Stimulated activated CD4-positive, alpha-beta T cell treated with anti-CD3 and anti-CD28 coated beads, TNF-alpha, amount 100 ng/mL, for 1 hour (primary cell): ENCODE results near the gene GLB1L.

Experiments used
- DNase-seq, 3 donors: peaks; one replicate each; pipeline ENCODE4 v3.0.0-alpha.2; 2020; ENCODE audit warnings: low read depth in 3 of 3, low spot score in 1 of 3

The GLB1L gene

DNA sequence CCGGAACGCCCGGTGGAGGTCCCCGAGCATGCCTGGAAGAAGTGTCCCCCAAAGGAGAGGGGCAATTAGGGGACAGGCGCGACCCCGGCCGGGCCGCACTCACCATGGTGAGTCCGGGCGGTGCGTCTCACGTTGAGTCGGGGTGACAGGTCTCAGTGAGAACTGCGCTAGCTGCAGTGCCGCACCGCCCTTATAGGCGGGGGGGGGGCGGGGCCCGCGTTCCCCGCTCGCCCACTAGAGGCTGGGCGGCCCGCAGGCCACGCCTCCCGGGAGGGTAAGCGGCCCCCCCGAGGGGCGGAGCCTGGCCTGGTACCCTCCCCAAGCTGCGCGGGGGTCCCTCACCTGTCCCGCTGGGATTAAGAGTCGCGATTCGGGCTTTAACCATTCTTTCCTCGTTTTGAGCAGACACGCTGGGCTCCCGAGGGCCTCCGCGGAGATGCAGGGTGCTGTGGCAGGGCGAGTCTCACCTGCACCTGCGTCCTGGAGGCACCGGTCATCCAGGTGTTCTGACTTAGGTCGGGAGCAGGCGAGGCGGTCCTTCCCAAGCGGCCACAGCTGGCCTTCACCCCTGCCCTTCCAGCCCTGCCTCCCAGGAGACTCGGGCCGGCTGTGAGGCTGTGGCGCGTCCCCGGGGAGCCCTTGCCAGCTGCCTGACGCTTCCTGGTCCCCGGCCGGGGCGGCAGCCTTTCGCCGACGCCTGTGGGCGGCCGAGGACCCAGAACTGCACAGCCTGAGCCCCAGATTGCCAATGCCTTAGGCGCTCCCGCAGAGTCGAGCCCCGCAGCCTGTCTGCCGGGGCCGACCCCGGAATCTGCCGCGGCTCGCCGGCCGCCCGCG lies 8.7 kb upstream of the GLB1L start, which contains the start of gene TUBA4A:
TSS of gene TUBA4A (minus strand) at position 166 of the 837 bp plus-strand sequence. CDS start at position 106, 60 bp downstream.
- peak; percentile 81 to 89 (median 88) for DNase-seq

DNA sequence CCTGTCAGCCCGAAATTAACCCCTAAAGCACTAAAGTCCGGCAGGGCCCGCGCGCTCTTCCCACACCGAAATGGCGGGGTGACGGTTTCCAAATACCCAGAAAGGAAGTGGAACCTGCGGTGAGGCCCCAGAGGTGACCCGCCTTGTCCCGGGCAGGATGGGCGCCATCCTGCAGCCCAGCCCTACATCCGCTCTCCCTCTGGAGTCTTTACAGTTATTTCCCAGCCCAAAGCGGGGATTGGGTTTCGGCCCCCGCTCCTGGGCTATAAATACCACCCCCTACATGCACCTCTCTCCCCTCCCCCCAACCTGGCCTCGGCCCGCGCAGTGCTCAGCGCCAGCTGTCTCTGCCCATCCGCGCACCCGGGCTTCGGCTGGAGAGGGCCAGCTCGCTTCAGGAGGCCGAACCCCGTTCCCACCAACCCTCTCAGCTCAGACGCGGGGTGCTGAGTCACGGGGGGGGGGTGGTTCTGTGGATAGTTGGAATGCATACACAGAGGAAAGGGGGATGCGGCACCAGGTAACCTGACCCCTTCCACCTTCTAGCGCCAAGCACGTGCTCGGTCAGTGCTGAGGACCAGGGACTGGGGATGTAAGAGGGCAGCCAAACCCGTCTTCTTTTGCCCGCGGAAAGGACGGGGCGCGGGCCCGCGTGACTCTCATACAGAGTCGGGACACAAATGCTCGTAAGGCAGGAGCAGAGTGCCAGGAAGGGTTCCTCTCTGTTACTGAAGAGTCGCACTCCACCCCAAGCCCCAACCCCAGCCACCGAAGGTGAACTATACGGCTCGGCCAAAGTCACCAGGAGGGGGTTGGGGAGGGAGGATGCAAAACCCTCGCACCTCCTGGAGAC lies 7.9 kb upstream of the GLB1L start, which contains the start of gene TUBA4B:
TSS of gene TUBA4B (plus strand) at position 344 of the 853 bp plus-strand sequence. CDS start at position 509, 165 bp downstream.
- no peak for DNase-seq

DNA sequence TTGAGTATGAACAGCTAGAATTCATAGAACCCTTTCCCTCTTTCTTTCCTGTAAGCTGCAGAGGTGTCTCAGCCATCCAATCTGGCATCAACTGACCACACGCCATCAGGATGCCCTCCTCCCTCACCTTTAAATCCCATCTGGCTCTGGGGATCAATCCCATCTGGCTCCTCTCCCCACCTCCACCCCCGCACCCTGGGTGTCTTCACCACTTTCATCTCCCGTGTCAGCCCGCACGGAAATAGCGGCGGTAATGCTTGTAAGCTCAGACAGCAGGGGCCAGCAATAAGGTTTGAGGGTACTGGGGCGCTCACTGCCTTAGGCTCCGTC lies 7.3 kb upstream of the GLB1L start:
- no peak for DNase-seq

DNA sequence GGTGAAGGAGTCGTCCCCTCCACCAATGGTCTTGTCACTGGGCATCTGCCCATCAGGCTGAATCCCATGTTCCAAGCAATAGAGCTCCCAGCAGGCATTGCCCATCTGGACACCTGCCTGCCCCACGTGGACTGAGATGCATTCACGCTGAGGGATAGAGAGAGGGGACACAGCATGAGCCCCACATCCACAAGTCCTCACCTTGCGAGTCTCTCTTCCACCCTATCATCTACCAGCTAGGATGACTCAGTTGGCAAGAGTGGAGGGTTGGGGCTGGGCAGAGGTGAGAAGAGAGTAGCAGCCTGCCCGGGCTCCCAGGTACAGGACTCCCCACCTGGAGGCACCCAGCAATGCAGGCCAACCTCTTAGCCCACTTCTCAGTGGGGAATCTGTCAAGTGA lies 6.8 kb upstream of the GLB1L start:
- DNase-seq, result no peak

DNA sequence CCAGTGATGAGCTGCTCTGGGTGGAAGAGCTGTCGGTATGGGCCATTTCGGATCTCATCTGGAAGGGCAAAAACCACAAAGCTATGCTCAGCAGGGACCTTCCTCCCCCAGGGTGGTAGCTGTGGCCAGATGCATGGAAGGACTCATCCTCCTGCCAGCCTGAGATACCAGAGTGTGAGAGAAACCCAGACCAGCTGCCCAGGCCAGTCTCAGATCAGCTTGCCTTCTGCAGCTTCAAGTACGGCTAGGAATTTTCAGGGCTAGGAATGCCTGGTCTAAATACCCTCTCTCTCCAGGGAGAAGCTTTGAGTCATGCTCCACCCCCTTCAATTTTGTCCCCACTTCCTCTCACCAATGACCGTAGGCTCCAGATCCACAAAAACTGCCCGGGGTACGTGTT lies 6.4 kb upstream of the GLB1L start:
- no peak for DNase-seq

DNA sequence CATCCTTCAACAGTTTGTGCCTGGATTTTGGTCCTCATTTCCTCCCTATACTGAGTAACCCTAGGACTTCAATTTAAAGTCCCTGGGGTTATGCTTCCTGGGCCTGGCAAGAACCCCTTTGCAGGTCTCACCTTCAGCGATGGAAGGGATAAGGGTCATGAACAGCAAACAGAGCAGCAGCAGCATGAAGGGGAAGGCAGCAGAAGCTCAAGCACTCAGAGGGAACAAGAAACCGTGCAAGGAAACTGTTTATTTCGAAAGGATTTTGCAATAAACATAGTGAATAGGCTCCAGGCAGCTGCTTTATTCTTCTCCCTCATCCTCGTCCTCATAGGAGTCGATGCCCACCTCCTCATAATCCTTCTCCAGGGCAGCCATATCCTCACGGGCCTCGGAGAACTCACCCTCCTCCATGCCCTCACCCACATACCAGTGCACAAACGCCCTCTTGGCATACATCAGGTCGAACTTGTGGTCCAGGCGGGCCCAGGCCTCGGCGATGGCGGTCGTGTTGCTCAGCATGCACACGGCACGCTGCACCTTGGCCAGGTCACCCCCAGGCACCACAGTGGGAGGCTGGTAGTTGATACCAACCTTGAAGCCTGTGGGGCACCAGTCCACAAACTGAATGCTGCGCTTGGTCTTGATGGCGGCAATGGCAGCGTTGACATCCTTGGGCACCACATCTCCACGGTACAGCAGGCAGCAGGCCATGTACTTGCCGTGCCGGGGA lies 5.0 kb upstream of the GLB1L start:
- no peak for DNase-seq

DNA sequence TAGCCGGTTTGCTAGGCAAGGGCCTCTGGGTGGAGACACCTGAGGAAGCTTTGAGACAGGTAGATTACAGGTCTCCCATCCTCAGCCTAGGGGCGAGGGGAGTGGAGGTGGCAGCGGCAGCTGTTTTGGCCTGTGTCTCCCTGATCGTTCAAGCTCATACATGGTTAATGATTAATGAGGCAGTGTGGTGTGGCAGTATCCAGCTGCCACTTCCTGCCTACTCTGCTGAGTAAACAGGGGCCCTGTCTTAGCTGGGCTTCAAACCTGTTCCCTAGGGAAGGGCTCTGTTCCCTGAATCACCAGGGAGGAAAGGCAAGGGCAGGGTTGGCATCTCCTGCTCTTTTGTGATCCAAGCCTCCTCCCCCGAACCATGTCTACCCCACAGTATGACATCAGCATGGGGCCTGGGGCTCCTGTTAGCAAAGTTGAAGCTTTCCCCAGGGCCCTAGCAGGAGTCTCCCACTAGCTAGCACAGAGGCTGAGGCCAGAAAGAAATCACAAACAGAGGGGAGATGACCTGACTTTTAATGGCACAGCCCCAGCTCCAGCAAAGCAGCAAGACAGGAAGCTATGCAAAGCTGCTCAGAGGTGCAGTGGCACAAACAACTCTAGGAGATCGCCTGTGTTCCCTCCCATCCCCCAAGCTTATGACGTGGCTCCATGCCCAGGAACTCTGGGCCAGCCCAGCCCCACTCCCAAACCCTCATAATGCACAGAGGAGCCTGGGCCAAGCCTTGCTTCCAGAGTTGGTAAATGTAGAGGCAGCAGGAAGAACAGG lies 4.1 kb upstream of the GLB1L start:
- peak in 1 of 3 donors; percentile 24 for DNase-seq

DNA sequence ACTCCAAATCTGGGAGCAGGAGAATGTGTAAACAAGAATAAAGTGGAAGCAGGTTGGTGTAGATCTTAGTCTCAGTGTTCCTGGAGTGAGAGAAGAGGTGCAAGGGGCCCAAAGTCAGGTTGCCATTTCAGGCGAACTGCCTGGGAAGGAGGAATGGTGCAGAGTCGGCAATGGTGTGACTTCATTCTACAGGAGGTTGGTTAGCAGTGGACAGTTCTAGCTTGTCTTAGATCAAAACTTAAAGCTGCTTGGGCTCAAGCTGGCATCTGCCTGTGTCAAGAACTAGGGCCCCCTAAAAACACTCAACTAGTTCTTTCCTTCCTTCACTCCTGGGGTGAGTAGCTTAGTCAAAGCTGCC lies 3.6 kb upstream of the GLB1L start:
- DNase-seq, result no peak

DNA sequence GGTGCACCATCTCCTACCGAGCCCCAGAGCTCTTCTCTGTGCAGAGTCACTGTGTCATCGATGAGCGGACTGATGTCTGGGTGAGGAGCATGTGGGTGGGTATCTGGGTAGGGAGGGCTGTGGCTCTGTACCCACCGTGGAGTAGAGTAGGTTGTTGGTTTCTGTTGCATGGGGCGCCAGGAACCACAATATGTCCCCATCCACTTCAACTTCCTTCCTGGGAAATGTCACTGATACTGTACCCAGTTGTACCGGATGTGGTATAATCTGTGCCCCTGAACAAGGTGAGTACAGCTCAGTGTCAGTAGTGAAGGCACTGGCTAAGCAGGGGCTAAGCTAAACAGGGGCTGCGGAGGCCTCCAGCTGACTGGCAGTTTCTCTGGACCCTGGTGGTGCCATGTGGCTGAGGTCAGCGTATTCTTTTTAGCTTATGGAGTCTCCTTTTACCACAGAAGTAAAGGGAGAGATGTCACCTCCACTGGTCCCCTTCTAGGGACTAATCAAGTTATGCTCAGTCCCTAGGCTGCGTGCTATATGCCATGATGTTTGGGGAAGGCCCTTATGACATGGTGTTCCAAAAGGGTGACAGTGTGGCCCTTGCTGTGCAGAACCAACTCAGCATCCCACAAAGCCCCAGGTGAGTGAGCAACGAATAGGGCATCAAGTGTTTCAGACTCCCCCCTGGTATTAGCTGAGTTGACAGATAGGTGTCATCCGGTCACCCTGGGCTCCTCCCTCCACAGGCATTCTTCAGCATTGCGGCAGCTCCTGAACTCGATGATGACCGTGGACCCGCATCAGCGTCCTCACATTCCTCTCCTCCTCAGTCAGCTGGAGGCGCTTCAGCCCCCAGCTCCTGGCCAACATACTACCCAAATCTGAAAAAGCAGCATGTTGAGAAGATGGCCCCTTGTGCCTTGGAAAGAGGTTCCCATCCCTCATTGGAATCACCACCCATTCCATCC lies 2.7 kb upstream of the GLB1L start:
- DNase-seq, result peak in 1 of 3 donors; percentile 33

DNA sequence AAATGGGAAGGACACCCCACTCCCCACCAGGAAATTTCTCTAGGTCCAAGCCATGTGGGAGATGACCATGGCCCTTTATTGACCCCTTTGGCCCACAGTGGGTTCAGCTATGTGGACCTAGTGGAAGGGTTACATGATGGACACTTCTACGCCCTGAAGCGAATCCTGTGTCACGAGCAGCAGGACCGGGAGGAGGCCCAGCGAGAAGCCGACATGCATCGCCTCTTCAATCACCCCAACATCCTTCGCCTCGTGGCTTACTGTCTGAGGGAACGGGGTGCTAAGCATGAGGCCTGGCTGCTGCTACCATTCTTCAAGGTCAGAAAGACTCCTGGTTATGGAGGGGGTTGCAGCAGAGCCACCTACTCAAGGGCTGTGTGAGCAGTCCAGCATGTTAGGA lies 1.3 kb upstream of the GLB1L start:
- DNase-seq, result no peak

DNA sequence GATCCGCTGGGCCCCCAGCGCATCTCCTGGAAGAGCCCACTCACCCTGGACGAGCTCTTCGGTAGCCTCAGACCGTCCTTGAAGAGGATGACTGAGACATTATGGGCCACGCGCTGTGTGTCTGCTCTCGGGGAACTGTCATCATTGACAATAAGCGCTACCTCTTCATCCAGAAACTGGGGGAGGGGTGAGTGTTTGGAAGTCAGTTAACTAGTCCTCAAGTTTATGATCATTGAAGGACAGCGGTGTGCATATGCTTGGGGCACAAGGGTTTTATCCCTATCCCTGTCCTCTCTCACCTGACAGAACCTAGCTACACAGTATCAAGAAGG lies 621 bp upstream of the GLB1L start:
- no peak for DNase-seq

DNA sequence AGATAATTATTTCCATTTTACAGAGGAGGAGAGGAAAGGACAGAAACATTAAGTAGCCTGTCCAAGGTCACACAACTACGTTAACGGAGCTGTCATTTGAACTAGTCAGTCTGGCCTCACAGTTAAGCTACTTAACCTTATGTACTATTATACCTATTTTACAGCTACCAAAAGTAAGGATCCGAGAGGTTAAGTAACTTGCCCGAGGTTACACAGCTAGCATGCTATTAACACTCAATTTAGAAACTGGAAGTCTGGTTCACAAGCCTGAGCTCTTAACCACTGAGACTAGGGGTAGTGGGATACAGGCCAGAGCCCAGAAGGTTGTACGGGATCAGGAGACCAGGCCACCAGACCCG lies 476 bp downstream of the GLB1L start:
- no peak for DNase-seq

DNA sequence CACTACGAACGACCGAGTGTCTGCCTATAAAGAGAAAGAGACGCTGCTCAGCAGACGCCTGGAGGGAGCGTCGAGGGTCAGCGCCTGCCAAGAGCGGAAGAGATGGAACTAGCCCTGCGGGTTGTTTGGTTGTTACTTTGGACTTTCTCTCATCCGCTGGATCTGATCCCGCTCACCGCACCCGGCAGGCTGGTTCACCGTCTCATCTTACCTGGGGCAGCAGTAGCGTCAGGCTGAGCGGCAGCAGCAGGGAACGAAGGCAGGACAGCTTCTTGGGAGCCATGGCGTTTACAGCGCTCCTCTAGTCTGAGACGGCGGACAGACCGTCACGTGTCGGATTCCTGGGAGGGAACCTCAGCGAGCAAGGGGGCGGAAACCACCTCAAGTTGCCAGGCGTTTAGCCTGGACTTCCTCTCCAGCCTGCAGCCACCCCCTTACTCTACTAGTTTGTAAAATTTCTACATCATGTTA lies 1.9 kb downstream of the GLB1L start:
- no peak for DNase-seq

DNA sequence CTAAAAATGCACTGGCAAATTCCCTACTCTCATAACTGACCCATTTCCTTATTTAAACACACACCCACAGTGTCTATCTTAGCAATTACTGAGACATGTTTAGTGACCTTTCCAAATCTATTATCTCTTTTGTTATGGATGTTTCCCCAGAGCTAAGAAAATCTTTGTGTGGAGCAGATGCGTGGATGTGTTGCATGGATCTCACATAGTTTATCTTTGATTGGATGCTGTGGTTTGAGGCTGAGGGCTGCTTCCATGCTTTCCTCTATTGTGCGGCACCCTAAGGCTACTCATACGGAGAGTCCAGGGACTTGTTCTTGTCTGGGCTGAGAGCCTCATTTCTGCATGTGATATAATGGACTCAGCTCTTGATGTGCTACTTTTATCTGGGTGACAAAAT lies 10.9 kb downstream of the GLB1L start:
- no peak for DNase-seq

DNA sequence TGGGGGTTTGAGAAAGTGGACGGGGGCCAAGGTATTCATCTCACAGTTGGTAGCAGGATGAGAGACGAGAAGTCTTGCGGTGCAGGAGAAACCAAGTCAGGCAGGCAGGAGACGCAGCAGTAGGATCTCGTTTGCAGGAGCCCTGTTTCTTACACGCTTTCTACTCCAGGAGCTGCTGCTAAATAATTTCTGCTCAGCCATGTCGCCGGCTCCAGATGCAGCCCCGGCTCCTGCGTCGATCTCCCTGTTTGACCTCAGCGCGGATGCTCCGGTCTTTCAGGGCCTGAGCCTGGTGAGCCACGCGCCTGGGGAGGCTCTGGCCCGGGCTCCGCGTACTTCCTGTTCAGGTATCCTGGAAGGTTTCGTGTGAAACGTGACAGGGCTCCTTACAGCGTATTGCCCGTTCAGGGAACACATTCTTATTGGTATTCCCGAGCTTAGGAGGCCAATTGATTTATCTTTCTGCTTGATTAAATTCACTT lies 15.1 kb downstream of the GLB1L start:
- no peak for DNase-seq

DNA sequence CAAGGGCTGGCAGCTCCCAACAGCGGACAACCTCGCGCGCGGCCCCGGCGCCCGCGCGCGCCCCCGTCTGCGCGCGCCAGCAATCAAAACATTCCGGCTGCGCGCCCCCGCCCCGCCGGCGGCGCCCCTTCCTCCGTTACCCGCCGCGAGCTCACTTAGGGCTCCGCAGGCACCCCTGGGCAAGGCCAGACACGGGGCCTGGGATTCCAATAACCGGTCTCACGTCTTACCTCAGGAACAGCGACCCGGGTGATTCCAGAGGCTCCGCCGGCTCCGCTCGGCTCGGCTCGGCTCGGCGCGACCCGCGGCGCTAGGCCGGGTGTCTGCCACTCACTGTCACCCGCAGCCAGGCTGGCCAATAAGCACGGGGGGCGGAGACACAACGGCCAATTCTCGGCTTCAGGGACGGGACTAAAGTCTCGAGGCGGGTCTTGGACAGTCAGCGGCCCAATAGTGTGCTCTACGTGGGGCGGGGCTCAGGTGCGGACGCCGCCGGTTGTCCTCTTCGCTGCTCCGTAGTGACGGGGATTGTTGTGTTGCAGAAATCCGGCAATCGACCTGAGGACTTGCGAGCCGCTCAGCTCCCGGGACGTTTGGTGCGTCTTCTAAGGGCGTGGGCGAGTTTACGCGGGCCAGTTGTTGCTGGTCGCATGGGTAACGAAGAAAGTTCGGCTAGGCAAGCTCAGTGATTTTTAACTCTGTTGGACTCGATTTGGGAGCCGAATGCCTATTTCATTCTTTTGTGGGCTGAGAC lies 15.8 kb downstream of the GLB1L start, which contains the start of the genes ANKZF1 and ATG9A:
TSS of gene ANKZF1 (plus strand) at position 502 of the 754 bp plus-strand sequence. CDS start 452 bp downstream, outside the sequence.
TSS of gene ATG9A (minus strand) at position 332 of the 754 bp plus-strand sequence. CDS start 1,612 bp downstream, outside the sequence.
- peak; percentile 87 to 95 (median 94) for DNase-seq

DNA sequence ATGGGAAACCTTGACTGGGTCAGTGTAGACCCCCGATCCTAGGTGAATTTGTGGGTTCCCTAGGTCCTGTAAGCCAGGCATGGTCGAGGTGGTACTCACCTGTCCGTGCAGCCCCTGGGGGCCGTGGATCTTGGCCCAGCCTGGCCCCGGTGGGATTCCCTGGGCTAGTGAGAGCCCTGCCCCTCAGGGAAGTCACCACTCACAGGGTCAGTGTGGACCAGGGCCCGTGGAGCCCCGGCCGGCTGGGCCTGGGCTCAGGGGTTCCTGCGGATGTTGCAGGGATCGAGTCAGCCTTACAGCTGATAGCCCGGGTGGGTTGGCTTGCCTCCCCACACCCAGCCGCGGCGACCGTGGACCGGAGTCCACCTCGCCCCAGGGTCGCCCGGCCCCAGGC lies 16.3 kb downstream of the GLB1L start:
- no peak for DNase-seq
